GM23338 (cell line): ENCODE data around the gene SLC13A3. TPM values are rescaled to one million over a fixed set of nuclear protein-coding genes. Genes with fewer than 3 reads are reported as not detected.

Experiments used
- ATAC-seq: fragments of 200-7000 bp; cut with Tn5 transposase; 3 replicates; pipeline ENCODE4 v1.9.1; 2020
- DNase-seq: peaks from one replicate; pipeline ENCODE4 v3.0.0-alpha.2; 2015; ENCODE audit warnings: low spot score
- H2AFZ ChIP-seq: fragments of 200-600 bp; sonication (generic); 2 replicates; pipeline ENCODE4 v1.8.0; 2016; ENCODE audit warnings: antibody characterized with exemption, mild to moderate bottlenecking, moderate library complexity
- H3F3A ChIP-seq: fragments of 200-600 bp; sonication (generic); replicated peaks from 2 replicates; pipeline ENCODE4 v1.8.0; 2017; ENCODE audit warnings: antibody characterized with exemption, mixed run types, low read depth
- H3K27ac ChIP-seq: fragments of 200-600 bp; sonication (generic); 2 replicates; pipeline ENCODE4 v1.6.1; 2016; ENCODE audit warnings: low read depth
- H3K27me3 ChIP-seq: fragments of 200-600 bp; sonication (generic); 2 replicates; pipeline ENCODE4 v1.8.0; 2016; ENCODE audit warnings: mild to moderate bottlenecking, mixed run types, moderate library complexity; ENCODE audit not compliant: insufficient read depth
- H3K36me3 ChIP-seq: fragments of 200-600 bp; sonication (generic); 2 replicates; pipeline ENCODE4 v1.8.0; 2016; ENCODE audit warnings: mild to moderate bottlenecking; ENCODE audit not compliant: insufficient read depth
- H3K4me1 ChIP-seq: fragments of 200-600 bp; sonication (generic); 2 replicates; pipeline ENCODE4 v1.8.0; 2016; ENCODE audit warnings: mild to moderate bottlenecking, moderate library complexity; ENCODE audit not compliant: insufficient read depth
- H3K4me2 ChIP-seq: fragments of 200-600 bp; sonication (generic); 2 replicates; pipeline ENCODE4 v1.7.1; 2017; ENCODE audit warnings: mixed run types
- H3K4me3 ChIP-seq: fragments of 200-600 bp; sonication (generic); 2 replicates; pipeline ENCODE4 v1.6.1; 2016; ENCODE audit warnings: mixed run types
- H3K79me2 ChIP-seq: fragments of 200-600 bp; sonication (generic); replicated peaks from 2 replicates; pipeline ENCODE4 v1.8.0; 2017; ENCODE audit warnings: mild to moderate bottlenecking; ENCODE audit not compliant: insufficient read depth
- H3K9me2 ChIP-seq: fragments of 200-600 bp; sonication (generic); 2 replicates; pipeline ENCODE4 v1.8.0; 2017; ENCODE audit not compliant: insufficient read depth
- H4K20me1 ChIP-seq: fragments of 200-600 bp; sonication (generic); replicated peaks from 2 replicates; pipeline ENCODE4 v1.8.0; 2017; ENCODE audit warnings: mild to moderate bottlenecking; ENCODE audit not compliant: insufficient read depth
- H3K27ac Mint-ChIP-seq: 2 replicates; pipeline ENCODE4 v1.8.0; 2020; ENCODE audit warnings: inconsistent platforms, mild to moderate bottlenecking, moderate library complexity, mixed read lengths
- H3K27me3 Mint-ChIP-seq: 3 replicates; pipeline ENCODE4 v1.8.0; 2022; ENCODE audit warnings: low read depth, mild to moderate bottlenecking, moderate library complexity, mixed read lengths, inconsistent platforms; ENCODE audit not compliant: insufficient read depth, poor library complexity
- H3K36me3 Mint-ChIP-seq: 3 replicates; pipeline ENCODE4 v1.8.0; 2021; ENCODE audit warnings: low read depth, mild to moderate bottlenecking, inconsistent platforms, moderate library complexity, mixed read lengths
- H3K4me1 Mint-ChIP-seq: 3 replicates; pipeline ENCODE4 v1.8.0; 2020; ENCODE audit warnings: mild to moderate bottlenecking, inconsistent platforms, mixed read lengths
- H3K4me3 Mint-ChIP-seq: 3 replicates; pipeline ENCODE4 v1.8.0; 2021; ENCODE audit warnings: moderate library complexity, mild to moderate bottlenecking, inconsistent platforms, mixed read lengths
- H3K9me3 Mint-ChIP-seq: 3 replicates; pipeline ENCODE4 v1.8.0; 2020; ENCODE audit warnings: moderate library complexity, mild to moderate bottlenecking, inconsistent platforms, mixed read lengths
- CREB1 ChIP-seq: fragments of 250-450 bp; sonication (Bioruptor Pico); IDR thresholded peaks from 2 replicates; pipeline ENCODE4 v1.5.0; 2020; ENCODE audit warnings: low read depth, mild to moderate bottlenecking, moderate library complexity
- EZH2 ChIP-seq: fragments of 200-600 bp; sonication (generic); IDR thresholded peaks from one replicate; pipeline ENCODE4 v1.8.0; 2017; ENCODE audit warnings: antibody characterized with exemption, mild to moderate bottlenecking, low read depth; ENCODE audit not compliant: unreplicated experiment
- EZH2phosphoT487 ChIP-seq: fragments of 200-600 bp; sonication (generic); IDR thresholded peaks from one replicate; pipeline ENCODE4 v1.8.1; 2018; ENCODE audit warnings: antibody characterized with exemption; ENCODE audit not compliant: unreplicated experiment
- POLR2AphosphoS5 ChIP-seq: IDR thresholded peaks from 2 replicates; pipeline ENCODE4 v1.6.1; 2016; ENCODE audit warnings: antibody characterized with exemption, low read depth
- STAT1 ChIP-seq: IDR thresholded peaks from one replicate; pipeline ENCODE4 v1.6.1; 2016; ENCODE audit warnings: antibody characterized with exemption; ENCODE audit not compliant: unreplicated experiment
- ZNF114 ChIP-seq: fragments of 250-450 bp; sonication (Bioruptor Pico); IDR thresholded peaks from 2 replicates; pipeline ENCODE4 v1.5.0; 2020; ENCODE audit warnings: mild to moderate bottlenecking, moderate library complexity
- ZNF331 ChIP-seq: fragments of 250-450 bp; sonication (Bioruptor Pico); IDR thresholded peaks from 2 replicates; pipeline ENCODE4 v1.5.0; 2020; ENCODE audit warnings: low read depth, mild to moderate bottlenecking, moderate library complexity
- polyA plus RNA-seq: library from polyadenylated mRNA; unstranded; fragments of >200 nt; fragmentation: Nextera tagmentation; extraction: Ambion mirVana; gene quantifications from 2 replicates; pipeline ENCODE4 v1.2.1, GENCODE V29; 2016
- total RNA-seq: library from RNA; depleted of rRNA; stranded (reverse); fragments of >200 nt; shearing (Covaris generic); gene quantifications from 2 replicates; pipeline ENCODE4 v1.2.3, GENCODE V29; 2014
- TF ChIP-seq, protein P1 (sequence below), 2 experiments: fragments of 200-600 bp in 1 of 2; sonication (generic) in 1 of 2; conservative IDR thresholded peaks; 2 replicates each; pipeline versions ENCODE4 v1.5.1 to v1.6.1; 2016 to 2017; ENCODE audit warnings: antibody characterized with exemption in 2 of 2, low read depth in 2 of 2, mild to moderate bottlenecking in 2 of 2, moderate library complexity in 1 of 2
- TF ChIP-seq, protein P2 (sequence below): IDR thresholded peaks from 2 replicates; pipeline ENCODE4 v1.6.1; 2016; ENCODE audit warnings: antibody characterized with exemption
- TF ChIP-seq, protein P3 (sequence below): fragments of 250-450 bp; sonication (Bioruptor Pico); IDR thresholded peaks from 2 replicates; pipeline ENCODE4 v1.5.0; 2020; ENCODE audit warnings: mild to moderate bottlenecking, moderate library complexity

SLC13A3 gene
- total and polyA plus RNA-seq, 2 experiments from 2014 or later, result 8.6 to 9.1 TPM

DNA sequence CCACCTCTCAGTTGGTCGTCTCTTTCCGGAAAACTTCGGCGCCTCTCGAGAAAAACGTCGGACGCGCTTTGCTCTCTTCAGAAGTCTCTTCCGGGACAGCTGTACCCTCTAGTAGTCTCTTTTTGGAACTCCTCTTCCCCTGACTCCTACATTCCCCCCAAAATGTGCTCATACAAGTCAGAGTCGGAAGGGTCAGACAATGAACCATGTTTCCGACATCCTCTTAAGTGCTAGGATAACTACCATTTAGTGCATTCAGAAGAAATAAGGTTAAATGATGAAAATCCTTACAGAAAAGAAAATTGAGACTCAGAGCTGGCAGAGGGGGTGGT is 38.5 kb upstream of the SLC13A3 start:
- no peaks in the 10 kb centered on the region for H3K9me2 ChIP-seq
- no peak for DNase-seq
- H3K79me2 ChIP-seq, result peaks cover 40% of the 10 kb centered on the region
- ATAC-seq, result no peak
- TF ChIP-seq EZH2phosphoT487 (no peak), ZNF114 (CRISPR knock-in tag) (no peak), STAT1 (no peak), CREB1 (CRISPR knock-in tag) (no peak), POLR2AphosphoS5 (no peak; the same call in 1 of the 2 replicates), EZH2 (no peak), ZNF331 (no peak)
- TF ChIP-seq, protein P1, sequence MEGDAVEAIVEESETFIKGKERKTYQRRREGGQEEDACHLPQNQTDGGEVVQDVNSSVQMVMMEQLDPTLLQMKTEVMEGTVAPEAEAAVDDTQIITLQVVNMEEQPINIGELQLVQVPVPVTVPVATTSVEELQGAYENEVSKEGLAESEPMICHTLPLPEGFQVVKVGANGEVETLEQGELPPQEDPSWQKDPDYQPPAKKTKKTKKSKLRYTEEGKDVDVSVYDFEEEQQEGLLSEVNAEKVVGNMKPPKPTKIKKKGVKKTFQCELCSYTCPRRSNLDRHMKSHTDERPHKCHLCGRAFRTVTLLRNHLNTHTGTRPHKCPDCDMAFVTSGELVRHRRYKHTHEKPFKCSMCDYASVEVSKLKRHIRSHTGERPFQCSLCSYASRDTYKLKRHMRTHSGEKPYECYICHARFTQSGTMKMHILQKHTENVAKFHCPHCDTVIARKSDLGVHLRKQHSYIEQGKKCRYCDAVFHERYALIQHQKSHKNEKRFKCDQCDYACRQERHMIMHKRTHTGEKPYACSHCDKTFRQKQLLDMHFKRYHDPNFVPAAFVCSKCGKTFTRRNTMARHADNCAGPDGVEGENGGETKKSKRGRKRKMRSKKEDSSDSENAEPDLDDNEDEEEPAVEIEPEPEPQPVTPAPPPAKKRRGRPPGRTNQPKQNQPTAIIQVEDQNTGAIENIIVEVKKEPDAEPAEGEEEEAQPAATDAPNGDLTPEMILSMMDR (conservative IDR thresholded peaks at IDR 0.05; ENCODE audit: low read depth in 2 of 2), result no peak
- TF ChIP-seq, protein P2, sequence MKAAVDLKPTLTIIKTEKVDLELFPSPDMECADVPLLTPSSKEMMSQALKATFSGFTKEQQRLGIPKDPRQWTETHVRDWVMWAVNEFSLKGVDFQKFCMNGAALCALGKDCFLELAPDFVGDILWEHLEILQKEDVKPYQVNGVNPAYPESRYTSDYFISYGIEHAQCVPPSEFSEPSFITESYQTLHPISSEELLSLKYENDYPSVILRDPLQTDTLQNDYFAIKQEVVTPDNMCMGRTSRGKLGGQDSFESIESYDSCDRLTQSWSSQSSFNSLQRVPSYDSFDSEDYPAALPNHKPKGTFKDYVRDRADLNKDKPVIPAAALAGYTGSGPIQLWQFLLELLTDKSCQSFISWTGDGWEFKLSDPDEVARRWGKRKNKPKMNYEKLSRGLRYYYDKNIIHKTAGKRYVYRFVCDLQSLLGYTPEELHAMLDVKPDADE, result no peak
- TF ChIP-seq, protein P3, sequence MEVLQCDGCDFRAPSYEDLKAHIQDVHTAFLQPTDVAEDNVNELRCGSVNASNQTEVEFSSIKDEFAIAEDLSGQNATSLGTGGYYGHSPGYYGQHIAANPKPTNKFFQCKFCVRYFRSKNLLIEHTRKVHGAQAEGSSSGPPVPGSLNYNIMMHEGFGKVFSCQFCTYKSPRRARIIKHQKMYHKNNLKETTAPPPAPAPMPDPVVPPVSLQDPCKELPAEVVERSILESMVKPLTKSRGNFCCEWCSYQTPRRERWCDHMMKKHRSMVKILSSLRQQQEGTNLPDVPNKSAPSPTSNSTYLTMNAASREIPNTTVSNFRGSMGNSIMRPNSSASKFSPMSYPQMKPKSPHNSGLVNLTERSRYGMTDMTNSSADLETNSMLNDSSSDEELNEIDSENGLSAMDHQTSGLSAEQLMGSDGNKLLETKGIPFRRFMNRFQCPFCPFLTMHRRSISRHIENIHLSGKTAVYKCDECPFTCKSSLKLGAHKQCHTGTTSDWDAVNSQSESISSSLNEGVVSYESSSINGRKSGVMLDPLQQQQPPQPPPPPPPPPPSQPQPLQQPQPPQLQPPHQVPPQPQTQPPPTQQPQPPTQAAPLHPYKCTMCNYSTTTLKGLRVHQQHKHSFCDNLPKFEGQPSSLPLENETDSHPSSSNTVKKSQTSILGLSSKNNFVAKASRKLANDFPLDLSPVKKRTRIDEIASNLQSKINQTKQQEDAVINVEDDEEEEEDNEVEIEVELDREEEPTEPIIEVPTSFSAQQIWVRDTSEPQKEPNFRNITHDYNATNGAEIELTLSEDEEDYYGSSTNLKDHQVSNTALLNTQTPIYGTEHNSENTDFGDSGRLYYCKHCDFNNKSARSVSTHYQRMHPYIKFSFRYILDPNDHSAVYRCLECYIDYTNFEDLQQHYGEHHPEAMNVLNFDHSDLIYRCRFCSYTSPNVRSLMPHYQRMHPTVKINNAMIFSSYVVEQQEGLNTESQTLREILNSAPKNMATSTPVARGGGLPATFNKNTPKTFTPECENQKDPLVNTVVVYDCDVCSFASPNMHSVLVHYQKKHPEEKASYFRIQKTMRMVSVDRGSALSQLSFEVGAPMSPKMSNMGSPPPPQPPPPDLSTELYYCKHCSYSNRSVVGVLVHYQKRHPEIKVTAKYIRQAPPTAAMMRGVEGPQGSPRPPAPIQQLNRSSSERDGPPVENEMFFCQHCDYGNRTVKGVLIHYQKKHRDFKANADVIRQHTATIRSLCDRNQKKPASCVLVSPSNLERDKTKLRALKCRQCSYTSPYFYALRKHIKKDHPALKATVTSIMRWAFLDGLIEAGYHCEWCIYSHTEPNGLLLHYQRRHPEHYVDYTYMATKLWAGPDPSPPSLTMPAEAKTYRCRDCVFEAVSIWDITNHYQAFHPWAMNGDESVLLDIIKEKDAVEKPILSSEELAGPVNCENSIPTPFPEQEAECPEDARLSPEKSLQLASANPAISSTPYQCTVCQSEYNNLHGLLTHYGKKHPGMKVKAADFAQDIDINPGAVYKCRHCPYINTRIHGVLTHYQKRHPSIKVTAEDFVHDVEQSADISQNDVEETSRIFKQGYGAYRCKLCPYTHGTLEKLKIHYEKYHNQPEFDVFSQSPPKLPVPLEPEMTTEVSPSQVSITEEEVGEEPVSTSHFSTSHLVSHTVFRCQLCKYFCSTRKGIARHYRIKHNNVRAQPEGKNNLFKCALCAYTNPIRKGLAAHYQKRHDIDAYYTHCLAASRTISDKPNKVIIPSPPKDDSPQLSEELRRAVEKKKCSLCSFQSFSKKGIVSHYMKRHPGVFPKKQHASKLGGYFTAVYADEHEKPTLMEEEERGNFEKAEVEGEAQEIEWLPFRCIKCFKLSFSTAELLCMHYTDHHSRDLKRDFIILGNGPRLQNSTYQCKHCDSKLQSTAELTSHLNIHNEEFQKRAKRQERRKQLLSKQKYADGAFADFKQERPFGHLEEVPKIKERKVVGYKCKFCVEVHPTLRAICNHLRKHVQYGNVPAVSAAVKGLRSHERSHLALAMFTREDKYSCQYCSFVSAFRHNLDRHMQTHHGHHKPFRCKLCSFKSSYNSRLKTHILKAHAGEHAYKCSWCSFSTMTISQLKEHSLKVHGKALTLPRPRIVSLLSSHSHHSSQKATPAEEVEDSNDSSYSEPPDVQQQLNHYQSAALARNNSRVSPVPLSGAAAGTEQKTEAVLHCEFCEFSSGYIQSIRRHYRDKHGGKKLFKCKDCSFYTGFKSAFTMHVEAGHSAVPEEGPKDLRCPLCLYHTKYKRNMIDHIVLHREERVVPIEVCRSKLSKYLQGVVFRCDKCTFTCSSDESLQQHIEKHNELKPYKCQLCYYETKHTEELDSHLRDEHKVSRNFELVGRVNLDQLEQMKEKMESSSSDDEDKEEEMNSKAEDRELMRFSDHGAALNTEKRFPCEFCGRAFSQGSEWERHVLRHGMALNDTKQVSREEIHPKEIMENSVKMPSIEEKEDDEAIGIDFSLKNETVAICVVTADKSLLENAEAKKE (CRISPR knock-in tag), result no peak
- H3K4me1 ChIP-seq, result peaks cover 14% of the 10 kb centered on the region; the same call in 1 of the 2 replicates
- no peaks in the 10 kb centered on the region for H3K27me3 ChIP-seq
- Mint-ChIP-seq H3K36me3 (peaks cover 24% of the 10 kb centered on the region), H3K4me3 (peak overlapping the region; percentile 92), H3K4me1 (peaks cover 22% of the 10 kb centered on the region), H3K27ac (peak overlapping the region; percentile 89), H3K9me3 (peaks cover 3% of the 10 kb centered on the region; the same call in 2 of the 3 replicates), H3K27me3 (peaks cover 7% of the 10 kb centered on the region)
- H3F3A ChIP-seq, result no peaks in the 10 kb centered on the region; the same call in 1 of the 2 replicates
- peak overlapping the region; percentile 72 for H3K4me2 ChIP-seq
- H3K36me3 ChIP-seq, result peaks cover 9% of the 10 kb centered on the region
- H2AFZ ChIP-seq, result no peak overlapping the region
- no peaks in the 10 kb centered on the region for H4K20me1 ChIP-seq
- peak overlapping the region; percentile 39; the same call in 1 of the 2 replicates for H3K27ac ChIP-seq
- H3K4me3 ChIP-seq, result peak overlapping the region; percentile 49
